ENCODE data around the gene CDC42BPB.

DNA sequence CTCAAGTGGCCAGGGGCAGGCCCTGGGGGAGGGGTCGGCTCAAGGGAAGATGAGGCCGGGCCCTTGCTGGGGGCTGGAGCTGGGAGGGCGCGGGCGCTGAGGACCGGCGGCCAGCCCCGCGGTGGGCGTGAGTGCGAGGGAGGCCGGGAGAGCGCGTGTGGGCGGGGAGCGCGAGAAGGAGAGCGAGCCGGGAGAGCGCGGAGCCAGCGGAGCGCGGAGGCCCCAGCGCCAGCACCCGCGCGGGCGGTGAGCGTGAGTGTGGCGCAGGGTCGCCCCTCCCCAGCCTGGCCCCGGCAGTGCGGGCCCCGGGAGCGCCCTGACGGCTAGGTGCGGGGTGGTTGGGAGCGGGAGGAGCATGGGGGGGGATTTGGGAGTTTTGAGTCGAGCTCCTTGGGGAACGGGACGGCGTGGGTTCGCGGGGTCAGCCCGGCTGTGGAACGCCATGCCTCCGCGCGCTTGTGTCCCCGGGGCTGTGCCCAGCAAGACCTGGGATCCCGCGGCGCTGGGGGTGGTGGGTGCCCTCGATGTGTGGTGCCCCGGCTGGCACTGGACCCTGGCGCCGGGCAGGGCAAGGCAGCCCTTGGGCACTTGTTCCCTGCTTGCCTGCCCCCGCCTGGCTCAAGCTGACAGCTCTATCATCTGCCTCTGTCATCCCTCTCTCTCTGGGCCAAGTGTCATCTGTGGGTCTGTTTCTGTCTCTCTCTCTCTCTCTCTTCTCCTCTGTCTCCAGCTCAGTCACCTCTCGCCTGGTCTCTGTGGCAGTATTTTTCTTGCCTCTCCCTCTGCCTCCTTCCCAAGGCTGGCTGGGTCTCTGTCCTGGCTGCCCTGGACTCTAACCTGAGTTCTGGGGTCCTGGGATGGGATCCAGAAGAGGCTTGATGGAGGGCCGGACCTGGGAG is 26.9 kb upstream of the CDC42BPB start, which contains the start of gene LBHD2:
- no peak for TF ChIP-seq POLR2A (IDR thresholded peaks at IDR 0.05)
- TF ChIP-seq, protein P1, sequence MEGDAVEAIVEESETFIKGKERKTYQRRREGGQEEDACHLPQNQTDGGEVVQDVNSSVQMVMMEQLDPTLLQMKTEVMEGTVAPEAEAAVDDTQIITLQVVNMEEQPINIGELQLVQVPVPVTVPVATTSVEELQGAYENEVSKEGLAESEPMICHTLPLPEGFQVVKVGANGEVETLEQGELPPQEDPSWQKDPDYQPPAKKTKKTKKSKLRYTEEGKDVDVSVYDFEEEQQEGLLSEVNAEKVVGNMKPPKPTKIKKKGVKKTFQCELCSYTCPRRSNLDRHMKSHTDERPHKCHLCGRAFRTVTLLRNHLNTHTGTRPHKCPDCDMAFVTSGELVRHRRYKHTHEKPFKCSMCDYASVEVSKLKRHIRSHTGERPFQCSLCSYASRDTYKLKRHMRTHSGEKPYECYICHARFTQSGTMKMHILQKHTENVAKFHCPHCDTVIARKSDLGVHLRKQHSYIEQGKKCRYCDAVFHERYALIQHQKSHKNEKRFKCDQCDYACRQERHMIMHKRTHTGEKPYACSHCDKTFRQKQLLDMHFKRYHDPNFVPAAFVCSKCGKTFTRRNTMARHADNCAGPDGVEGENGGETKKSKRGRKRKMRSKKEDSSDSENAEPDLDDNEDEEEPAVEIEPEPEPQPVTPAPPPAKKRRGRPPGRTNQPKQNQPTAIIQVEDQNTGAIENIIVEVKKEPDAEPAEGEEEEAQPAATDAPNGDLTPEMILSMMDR (IDR thresholded peaks at IDR 0.05), result no peak

Measured in Peyer's patch (tissue), 4 donors.